HT-29 (cell line): ENCODE data around the gene CSTF1. TPM values are rescaled to one million over a fixed set of nuclear protein-coding genes. Genes with fewer than 3 reads are reported as not detected.

ENCODE experiments used
- DNase-seq: peaks from one replicate; pipeline ENCODE4 v3.0.0-alpha.2; 2015; ENCODE audit warnings: low spot score
- total RNA-seq: library from RNA; depleted of rRNA; stranded (reverse); fragments of >200 nt; shearing (Covaris generic); gene quantifications from 2 replicates; pipeline ENCODE4 v1.2.3, GENCODE V29; 2014; rRNA removed

CSTF1 gene
- total RNA-seq, result 44.9 and 49.0 TPM in 2 replicates

DNA sequence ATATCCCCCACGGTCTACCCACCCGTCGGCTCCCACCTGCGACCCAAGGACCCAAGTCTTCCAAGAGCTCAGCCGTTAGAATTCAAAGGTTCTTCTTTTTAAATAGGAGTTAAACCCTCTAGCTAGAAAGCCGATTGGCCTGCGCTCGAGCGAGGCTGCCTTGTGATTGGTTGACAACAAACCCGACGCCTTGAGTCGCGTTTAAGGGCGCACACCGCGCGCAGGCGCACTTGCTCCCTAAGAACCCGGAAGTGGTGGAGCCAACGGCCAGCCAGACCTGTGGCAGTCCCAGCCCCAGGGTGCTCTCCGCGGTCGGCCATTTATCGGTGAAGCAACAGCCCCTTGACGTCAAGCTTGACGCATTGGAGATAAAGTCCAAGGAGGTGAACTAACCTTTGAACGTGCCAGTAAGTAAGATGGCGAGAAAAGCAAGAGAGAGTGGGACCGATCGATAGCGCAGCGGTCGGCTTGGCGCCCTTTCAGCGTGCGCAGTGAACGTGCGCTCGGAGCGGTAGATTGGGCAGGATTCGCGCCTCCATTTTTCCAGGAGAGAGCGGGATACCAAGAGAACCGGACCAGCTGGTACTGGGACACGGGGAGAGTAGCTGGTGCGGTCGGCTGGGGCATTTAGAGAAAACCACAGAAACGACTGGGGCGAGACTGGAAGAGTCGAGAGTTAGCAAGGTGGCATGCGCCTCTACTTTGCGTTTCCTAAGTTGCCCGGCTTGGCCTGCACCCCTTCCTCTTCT is at the start of gene CSTF1, which contains the start of gene AURKA:
Gene CSTF1, plus strand, starts transcription at position 514 of the 749 bp plus-strand sequence. CDS start 2,908 bp downstream, outside the sequence.
Gene AURKA, minus strand, starts transcription at position 84 of the 749 bp plus-strand sequence. CDS start 4,018 bp downstream, outside the sequence.
- DNase-seq, result peak; percentile 100

DNA sequence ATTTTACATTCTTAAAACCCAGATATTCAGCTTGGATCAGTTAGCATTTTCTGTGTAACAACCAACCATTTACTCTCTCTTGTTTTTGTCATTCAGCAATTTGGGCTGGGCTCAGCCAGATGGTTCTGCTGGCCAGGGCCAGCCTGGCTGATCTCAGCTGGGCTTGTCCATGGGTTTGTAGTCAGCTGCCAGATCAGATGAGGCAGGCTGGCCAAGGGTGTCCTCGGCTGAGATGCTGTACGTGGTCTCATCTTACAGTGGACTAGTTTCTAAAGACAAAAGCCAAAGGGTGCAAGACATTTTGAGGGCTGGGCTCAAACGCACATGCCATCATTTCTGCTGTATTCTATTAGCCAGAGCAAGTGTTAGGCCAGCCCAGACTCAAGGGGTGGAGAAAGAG is 49.7 kb upstream of the CSTF1 start:
- DNase-seq, result no peak

GRCh38 chr20:56343861-56344381 is 48.5 kb upstream of the CSTF1 start:
- DNase-seq, result no peak

DNA sequence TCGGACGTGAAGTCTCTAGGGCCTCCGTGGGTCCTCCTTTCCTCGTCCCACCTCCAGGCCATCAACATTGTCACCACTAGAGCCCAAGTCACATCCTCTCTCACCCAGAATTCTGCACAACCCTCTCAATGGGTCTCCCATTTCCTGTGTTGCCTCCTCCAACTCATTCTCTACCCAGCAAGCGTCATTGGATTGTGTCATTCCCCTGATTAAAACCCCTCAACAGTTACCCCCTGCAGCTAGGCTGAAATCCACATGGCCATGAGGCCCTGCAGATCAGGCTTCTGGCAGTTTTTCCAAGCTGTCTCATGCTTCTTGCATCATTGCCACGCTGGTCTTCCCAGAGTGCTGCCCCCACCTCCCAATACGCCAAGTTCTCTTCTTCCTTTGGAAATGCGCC is 46.5 kb upstream of the CSTF1 start:
- DNase-seq, result no peak

- no peak for DNase-seq
Measured at GRCh38 chr20:56347628-56348304, 44.7 kb upstream of the CSTF1 start.

- no peak for DNase-seq
Measured at GRCh38 chr20:56348305-56348693, 44.1 kb upstream of the CSTF1 start.

DNA sequence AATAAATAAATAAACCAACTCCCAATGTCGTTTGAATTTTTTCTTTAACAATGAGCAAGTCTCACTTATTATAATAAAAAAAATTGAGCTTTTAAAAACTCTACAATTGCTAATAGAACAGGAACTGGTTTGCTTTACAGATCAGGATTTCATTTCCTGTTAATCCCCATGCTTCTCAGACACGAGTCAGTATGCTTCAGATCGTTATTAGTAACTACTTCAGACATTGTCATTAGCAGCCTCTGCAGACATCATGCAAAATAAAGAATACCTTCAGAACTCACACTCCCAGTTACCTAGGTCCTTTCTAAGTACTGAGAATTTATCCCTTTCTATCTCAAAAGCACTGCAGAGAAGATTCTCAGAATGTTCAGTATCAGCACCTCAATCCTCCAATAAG is 43.7 kb upstream of the CSTF1 start:
- no peak for DNase-seq

DNA sequence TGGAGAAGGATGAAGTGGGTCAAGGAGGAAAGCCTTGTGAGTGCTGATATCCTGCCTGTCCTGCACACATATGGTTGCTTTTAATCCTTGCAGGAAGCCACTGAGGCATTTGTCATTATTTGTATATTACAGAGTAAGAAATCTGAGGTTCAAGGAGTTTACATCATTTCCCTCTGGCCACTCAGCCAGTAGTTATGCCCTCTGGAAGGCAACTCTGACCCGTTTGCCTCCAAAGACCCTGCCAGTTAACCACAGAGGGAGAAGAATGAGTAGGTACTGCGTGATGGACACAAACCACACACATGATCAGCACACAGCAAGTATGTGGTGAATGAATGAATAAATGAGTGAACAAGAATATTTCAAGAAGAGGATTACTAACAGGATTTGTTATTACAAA is 41.6 kb upstream of the CSTF1 start:
- DNase-seq, result no peak

DNA sequence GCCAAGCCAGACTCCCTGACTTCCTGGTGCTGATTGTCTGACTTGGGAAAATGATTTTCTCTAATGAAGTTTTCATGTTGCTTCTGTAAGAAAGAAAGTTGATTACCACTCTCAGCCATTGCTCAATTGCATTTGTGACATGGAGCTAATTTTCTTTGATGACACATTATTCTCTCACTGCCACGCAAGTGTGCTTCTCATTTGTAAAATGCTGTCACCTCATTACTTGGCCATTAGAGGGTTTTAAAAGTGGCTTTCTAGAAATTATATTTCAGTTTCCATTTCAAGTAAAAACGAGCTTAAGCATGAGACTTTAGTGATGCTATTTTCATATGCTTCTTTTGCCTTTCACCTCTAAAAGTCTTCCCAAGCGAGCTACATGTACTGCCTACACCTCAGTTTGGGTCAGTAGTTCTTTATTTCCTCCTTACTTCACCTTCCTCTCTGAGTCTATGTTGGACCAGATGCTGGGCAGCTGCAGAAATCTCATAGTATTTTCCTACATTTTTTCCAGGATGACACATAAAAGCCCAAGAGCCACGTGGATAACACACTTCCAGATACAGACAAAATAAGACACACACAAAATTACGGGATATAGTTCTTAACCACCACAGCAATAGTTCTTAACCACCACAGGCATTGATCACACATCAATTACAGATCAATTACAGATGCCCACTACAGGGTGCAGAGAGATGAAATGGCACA is 39.9 kb upstream of the CSTF1 start:
- DNase-seq, result no peak

GRCh38 chr20:56353356-56353755 is 39.1 kb upstream of the CSTF1 start:
- DNase-seq, result no peak

DNA sequence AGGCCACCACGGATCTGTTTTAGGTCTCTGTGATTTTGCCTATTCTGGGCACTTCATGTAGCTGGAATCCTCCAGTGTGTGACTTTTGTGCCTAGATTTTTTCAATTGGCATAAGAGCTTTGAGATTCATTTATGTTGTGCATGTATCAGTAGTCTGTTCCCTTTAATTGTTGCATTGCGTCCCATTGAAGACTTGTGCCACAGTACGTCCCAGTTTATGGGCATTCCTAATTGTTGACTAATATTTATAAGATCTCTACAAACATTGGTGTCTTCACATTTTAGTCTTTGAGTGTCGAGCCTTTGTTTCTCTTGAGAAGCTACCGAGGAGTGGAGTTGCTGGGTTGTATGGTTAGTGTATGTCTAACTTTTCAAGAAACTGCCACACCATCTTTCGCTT is 34.4 kb upstream of the CSTF1 start:
- DNase-seq, result peak; percentile 32

DNA sequence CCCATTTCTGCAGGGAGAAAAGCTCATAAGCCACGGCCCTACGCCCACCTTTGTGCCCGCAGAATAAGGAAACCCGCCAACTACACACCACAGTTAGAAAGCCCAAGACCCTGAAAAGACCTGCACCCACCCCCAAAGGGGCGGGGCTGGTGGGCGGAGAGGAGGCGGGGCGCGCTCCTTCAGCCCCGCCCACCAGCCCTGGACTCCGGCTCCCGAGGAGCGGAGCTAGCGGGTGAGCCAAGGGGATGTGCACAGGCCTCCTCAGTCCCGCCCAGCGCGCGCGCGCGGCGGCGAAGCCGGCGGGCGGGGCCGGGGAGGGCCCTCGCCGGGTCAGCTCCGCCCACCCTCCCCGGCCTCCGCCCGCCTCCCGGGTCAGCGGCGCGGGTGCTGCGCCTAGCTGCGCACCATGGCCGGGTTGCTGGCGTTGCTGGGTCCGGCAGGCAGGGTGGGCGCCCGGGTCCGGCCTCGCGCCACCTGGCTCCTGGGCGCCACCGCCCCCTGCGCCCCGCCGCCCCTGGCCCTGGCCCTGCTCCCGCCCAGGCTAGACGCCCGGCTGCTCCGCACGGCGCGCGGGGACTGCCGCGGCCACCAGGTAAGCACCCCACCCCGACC is 33.7 kb upstream of the CSTF1 start, which contains the start of gene FAM210B:
Gene FAM210B, plus strand, starts transcription at position 375 of the 612 bp plus-strand sequence. Its CDS starts 32 bp downstream, at position 407.
- DNase-seq, result peak; percentile 94

GRCh38 chr20:56359212-56360132 is 33.0 kb upstream of the CSTF1 start:
- DNase-seq, result peak; percentile 75

DNA sequence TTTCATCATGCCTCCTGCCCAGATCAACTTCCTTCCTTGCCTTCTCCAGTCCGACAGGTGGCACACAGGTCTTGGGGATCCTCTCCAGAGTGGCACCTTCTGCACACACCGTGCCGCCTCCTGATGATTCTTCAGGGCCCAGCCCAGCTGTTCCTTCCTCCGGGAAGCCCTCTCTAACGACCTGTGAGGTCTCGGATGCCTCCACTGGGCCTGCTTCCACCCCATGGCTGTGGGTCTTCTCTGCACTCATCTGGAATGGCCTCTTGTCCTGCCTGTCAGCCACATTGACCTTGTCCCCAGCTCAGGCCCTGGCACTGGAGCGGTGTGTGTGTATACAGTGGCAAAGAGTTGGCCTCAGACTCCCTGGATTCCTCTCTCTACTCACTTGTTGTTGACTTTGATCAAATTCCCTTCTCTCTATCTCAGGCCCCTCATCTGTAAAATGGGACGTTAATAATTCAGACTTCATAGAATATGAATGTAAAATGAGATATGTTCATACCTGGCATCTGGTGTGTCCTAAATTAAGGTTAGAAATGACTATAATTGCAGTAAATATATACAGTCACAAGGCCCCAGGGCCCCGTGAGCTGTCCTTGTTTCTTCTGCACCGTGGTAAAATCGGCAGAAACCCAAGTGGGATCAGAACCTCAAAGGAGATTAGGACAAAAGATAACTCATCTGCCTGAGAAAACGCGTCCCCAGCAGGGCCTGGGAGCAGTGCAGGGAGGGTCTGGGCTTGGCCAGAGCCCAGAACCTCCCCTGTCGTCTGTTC is 32.1 kb upstream of the CSTF1 start:
- no peak for DNase-seq

- no peak for DNase-seq
Measured at GRCh38 chr20:56360908-56361205, 31.6 kb upstream of the CSTF1 start.

DNA sequence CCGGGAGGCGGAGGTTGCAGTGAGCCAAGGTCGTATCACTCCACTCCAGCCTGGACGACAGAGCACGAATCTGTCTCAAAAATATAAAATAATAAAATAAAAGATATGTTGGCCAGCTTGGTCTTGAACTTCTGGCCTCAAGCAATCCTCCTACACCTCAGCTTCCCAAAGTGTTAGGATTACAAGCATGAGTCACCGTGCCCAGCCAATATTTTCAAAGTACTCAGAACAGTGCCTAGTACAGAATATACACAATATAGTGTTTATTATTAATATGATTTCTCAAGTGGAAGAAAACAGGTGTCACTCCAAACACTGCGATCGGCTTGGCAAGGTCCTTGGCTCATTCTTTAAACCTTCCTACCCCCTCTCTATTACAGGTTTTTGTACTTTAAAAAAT is 30.5 kb upstream of the CSTF1 start:
- no peak for DNase-seq

DNA sequence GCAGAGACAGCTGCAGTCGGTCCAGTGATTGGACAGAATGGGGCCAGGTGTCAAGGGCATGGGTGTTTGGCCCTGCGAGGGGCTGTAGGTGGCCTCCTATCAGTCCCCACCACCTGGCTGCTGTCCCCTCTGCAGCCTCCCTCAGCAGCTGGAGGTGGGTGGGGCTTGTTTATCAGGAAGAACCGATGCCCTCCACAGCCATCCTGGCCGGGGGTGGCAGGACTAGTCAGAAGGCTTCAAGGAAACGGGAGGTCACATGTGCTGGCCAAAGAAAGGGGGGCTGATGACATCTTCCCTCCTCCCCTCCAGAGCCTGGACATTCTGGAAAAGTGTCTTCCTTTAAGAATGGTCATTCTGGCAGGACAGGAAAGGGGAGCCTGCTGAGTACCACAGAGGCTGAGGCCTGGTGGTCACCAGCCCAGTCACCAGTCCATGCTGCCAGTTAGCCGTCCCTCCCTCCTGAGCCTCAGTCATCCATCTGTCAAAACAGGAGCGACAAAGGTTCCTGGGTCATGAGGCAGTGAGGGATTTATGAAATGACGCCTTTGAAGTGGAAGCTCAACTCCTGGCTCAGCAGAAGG is 29.5 kb upstream of the CSTF1 start:
- no peak for DNase-seq

GRCh38 chr20:56363491-56363890 is 29.0 kb upstream of the CSTF1 start:
- no peak for DNase-seq

DNA sequence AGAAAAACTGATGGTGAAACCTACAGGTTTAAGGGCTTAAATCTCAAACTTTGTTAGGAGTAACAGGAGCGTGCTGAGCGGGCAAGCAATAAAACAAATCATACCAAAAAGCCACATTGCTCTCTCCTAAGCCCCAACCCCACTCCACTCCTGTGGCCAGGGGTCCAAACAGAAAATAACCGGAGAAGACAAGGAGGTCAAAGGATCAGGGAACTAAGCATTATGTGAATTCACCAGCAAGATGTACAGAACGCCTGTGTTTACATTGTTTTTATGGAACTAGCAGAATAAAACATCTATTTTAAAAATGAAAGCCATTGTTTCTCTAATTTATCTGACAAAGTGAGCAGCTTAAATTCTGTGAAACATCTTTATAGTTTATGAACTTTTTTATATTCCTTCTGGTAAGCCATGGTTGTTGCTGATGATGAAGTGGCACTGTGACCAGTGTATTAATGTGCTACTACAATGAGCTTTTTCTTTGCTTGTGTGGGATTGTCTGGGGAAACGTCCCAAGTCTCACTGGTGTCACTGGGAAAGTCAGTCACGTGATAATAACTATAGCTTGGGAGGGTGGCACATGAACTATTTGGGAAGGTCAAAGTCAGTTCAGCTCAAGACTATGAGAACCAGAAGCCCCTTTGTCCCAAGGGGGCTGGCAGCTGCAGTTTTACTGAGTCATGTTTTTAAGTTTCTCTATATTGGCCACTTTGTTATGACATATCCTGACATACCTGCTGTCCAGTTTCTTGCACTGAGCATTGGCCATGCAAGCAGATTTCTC is 23.9 kb upstream of the CSTF1 start:
- no peak for DNase-seq
